Measurements from ENCODE around the gene PAFAH1B2.

PAFAH1B2 gene

DNA sequence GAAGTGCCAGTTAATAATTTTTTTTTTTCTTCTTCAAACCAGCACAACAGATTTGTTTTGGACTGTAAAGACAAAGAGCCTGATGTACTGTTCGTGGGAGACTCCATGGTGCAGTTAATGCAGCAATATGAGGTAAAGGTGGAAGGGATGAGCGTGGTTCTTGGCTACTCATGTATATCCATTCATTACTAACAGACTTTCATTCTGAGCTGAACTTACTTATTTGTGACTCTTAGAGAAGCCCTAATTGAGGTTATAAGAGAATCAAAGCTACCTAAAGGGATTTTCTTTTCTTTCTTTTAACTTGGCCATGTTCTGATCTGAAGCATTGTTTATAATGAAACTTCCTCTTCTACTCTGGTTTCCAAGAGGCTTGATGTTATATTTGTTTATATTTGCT, 15.8 kb downstream of the PAFAH1B2 start:
- DNase-seq (ENCODE audit: low spot score) = no peak
- TF ChIP-seq, protein P1, sequence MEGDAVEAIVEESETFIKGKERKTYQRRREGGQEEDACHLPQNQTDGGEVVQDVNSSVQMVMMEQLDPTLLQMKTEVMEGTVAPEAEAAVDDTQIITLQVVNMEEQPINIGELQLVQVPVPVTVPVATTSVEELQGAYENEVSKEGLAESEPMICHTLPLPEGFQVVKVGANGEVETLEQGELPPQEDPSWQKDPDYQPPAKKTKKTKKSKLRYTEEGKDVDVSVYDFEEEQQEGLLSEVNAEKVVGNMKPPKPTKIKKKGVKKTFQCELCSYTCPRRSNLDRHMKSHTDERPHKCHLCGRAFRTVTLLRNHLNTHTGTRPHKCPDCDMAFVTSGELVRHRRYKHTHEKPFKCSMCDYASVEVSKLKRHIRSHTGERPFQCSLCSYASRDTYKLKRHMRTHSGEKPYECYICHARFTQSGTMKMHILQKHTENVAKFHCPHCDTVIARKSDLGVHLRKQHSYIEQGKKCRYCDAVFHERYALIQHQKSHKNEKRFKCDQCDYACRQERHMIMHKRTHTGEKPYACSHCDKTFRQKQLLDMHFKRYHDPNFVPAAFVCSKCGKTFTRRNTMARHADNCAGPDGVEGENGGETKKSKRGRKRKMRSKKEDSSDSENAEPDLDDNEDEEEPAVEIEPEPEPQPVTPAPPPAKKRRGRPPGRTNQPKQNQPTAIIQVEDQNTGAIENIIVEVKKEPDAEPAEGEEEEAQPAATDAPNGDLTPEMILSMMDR (IDR thresholded peaks at IDR 0.05; ENCODE audit: borderline replicate concordance, control extremely low read depth, extremely low read depth, insufficient read depth, missing control alignments) = no peak
- in situ Hi-C loops (cut with MboI; ENCODE audit: low sequenced_read_pairs, unreplicated experiment) = no loop called here

DNA sequence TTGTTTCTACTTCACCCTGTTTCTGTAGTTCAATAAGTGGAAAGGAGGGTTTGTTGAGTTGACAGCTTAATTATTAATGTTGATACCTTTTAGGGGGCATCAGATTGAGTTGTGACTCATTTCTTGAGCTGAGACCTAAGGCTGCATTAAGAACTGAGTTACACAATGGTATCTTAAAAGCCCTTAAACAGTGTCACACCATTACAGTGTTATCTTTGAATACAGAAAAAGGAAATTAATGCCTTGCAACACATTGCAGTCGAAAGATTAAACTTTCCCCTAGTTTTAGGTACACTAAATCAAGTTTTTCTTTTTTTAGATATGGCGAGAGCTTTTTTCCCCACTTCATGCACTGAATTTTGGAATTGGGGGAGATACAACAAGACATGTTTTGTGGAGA, 16.7 kb downstream of the PAFAH1B2 start:
- TF ChIP-seq, protein P1 (IDR thresholded peaks at IDR 0.05; ENCODE audit: borderline replicate concordance, control extremely low read depth, extremely low read depth, insufficient read depth, missing control alignments) = no peak
- no peak for DNase-seq (ENCODE audit: low spot score)
- in situ Hi-C loops (cut with MboI; ENCODE audit: low sequenced_read_pairs, unreplicated experiment) = no loop called here

DNA sequence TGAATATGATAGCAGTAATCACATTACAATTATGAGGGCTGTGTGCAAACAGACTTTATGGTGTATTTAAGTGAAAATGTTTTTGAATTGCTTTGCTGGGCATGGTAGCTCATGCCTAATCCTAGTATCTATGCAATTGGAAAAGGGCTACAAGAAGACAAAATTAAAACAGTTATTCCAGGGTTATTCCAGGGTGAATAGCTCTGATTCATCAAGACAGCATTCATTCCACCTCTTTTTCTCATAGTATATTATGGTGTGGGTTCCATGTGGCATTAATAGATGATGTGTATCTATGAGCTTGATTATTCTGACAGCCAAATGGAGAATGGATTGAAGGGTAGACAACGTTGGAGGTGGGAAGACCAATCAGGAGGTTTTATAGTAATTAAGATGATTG, 22.4 kb downstream of the PAFAH1B2 start:
- in situ Hi-C loops (cut with MboI; ENCODE audit: low sequenced_read_pairs, unreplicated experiment) = no loop called here
- no peak for DNase-seq (ENCODE audit: low spot score)
- TF ChIP-seq, protein P1 (IDR thresholded peaks at IDR 0.05; ENCODE audit: borderline replicate concordance, control extremely low read depth, extremely low read depth, insufficient read depth, missing control alignments) = no peak

DNA sequence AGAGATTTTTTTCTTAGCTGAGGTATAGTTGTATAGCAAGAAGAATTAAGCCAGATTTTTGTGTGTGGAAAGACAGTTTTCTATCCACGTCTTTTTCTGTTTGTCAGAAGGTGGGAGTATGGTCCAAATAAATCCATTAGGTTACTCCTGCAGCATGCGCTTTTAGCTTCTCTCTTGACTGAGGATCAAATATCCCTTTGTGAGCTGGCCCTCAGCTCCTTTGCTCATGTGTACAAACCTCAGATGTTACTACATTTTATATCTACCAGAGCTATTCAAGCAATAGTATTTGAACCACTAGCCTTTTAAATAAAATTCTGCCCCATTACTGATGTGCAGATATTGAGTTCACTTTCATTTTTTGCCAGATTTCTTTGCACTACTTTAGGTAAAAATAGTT, 25.6 kb downstream of the PAFAH1B2 start:
- in situ Hi-C loops (cut with MboI; ENCODE audit: low sequenced_read_pairs, unreplicated experiment) = no loop called here
- no peak for DNase-seq (ENCODE audit: low spot score)
- TF ChIP-seq, protein P1 (IDR thresholded peaks at IDR 0.05; ENCODE audit: borderline replicate concordance, control extremely low read depth, extremely low read depth, insufficient read depth, missing control alignments) = no peak

DNA sequence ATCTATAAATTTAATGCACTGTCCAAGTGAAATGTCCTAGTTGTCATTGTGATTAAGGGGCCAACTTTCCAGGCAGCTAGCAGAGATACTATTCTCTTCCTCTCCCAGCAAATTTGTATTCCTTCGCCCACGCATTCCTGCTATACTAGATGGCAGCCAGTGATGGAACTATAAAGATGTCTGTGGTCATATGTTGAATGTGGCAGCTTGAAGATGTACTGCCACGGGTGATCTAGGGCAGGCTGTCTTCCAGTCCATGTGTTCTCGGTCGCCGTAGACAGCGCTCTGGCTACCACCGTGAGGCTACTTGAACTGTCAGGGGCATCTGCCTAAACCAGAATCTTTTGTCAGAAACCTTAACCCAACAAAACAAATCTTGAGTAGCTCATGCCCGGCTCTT, 26.1 kb downstream of the PAFAH1B2 start:
- in situ Hi-C loops (cut with MboI; ENCODE audit: low sequenced_read_pairs, unreplicated experiment) = no loop called here
- TF ChIP-seq, protein P1 (IDR thresholded peaks at IDR 0.05; ENCODE audit: borderline replicate concordance, control extremely low read depth, extremely low read depth, insufficient read depth, missing control alignments) = no peak
- no peak for DNase-seq (ENCODE audit: low spot score)

DNA sequence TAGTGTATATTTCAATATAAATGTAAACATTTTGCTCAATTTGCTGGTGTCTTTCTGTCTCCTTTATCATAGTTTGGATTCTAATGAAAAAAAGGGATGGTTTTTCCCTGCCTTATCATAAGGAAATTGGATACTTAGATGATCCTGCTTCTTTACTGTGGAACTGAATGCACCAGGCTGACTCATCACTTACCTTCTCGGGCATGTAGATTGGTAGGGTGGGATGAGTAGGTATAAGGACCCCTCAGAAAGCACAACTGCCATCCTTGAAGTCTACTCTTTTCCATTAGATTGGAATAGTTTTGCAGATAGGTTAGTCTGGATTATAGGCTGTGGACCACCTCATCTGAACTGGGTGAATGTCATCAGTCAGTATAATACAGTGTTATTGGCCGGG, 26.9 kb downstream of the PAFAH1B2 start:
- DNase-seq (ENCODE audit: low spot score) = no peak
- in situ Hi-C loops (cut with MboI; ENCODE audit: low sequenced_read_pairs, unreplicated experiment) = no loop called here
- TF ChIP-seq, protein P1 (IDR thresholded peaks at IDR 0.05; ENCODE audit: borderline replicate concordance, control extremely low read depth, extremely low read depth, insufficient read depth, missing control alignments) = no peak
